ENCODE data around the gene GAPDH.
"Not testable (repeated sequence)": the region's sequence is repeated elsewhere in the genome, so short reads cannot be mapped to it uniquely, and the experiment has no call there.

Gene GAPDH

DNA sequence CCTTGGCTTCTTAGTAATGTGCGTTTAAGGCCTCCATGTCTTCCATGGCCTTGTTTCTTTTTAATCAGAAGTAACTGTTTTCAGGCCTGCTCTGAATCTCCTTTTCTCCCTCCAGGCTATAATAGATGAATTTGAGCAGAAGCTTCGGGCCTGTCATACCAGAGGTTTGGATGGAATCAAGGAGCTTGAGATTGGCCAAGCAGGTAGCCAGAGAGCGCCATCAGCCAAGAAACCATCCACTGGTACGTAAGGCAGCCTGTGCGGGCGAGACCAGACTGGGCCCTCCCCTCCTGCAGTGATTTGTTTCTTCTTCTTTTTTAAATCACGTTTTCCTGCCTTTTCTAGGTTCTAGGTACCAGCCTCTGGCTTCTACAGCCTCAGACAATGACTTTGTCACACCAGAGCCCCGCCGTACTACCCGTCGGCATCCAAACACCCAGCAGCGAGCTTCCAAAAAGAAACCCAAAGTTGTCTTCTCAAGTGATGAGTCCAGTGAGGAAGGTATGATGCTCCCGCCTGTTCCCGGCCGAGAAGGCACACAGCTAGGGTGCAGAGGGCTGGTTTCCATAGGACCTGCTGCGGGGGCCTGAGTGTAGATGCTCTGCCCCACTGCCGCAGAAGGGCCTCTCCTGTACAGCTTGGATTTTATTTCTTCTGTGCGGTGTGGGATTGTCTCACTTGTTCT is 3.6 kb upstream of the GAPDH start:
- DNase-seq, result no peak

DNA sequence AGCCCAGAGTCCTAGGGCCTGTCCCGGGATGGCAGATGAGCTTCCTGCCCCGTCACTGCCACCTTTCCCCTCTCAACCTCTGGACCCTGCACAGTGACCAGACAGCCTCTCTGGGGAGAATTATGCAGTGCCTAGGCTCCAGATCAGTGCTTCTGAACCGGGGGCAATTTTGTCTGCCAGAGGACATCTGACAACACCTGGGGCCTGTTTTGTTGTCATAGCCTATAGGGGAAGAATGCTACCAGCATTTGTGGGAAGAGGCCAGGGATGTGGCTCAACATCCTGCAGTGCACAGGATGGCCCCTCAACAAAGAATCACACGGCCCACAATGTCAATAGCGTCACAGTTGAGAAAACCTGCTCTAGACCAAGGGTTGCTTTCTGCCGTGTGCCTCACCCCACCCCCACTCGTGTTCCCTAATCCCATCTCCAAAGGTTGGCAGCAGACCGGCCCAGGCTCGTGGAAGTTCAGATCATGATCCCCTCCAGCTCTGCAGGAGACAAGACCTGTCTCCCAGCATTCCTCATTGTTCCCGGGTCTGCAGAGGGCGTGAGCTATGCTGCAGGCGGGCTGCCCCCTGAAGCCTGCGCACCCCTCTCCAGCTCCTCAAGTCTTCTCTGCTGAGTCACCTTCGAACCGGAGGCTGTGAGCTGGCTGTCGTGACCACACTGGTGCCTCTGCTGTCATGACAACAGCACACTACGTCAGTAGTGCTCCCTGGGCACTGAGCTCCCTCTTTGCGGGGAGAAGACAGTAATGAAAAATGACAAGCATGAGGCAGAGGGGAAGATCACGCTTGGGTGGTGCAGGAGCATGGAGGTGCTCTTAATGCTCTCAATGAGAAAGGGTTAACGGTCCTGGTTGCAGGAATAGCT is 2.0 kb upstream of the GAPDH start:
- DNase-seq, result no peak

DNA sequence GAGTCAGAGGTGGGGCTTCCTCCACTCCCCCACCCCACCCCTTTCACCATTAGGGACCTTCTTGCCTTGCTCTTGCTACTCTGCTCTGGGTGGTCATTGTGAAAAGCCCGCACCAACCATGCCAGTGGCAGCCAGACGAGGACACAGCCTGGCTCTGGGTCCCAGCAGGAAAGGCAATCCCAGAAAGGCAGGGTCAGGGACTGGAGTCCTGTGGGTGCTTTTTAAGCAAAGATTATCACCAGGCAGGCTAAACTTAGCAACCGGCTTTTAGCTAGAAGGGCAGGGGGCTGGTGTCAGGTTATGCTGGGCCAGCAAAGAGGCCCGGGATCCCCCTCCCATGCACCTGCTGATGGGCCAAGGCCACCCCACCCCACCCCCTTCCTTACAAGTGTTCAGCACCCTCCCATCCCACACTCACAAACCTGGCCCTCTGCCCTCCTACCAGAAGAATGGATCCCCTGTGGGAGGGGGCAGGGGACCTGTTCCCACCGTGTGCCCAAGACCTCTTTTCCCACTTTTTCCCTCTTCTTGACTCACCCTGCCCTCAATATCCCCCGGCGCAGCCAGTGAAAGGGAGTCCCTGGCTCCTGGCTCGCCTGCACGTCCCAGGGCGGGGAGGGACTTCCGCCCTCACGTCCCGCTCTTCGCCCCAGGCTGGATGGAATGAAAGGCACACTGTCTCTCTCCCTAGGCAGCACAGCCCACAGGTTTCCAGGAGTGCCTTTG is 1.2 kb upstream of the GAPDH start:
- no peak for DNase-seq

DNA sequence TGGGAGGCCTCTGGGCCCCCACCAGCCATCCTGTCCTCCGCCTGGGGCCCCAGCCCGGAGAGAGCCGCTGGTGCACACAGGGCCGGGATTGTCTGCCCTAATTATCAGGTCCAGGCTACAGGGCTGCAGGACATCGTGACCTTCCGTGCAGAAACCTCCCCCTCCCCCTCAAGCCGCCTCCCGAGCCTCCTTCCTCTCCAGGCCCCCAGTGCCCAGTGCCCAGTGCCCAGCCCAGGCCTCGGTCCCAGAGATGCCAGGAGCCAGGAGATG is 729 bp upstream of the GAPDH start:
- no peak for DNase-seq

DNA sequence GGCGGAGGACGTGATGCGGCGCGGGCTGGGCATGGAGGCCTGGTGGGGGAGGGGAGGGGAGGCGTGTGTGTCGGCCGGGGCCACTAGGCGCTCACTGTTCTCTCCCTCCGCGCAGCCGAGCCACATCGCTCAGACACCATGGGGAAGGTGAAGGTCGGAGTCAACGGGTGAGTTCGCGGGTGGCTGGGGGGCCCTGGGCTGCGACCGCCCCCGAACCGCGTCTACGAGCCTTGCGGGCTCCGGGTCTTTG is 303 bp downstream of the GAPDH start:
- no peak for DNase-seq

DNA sequence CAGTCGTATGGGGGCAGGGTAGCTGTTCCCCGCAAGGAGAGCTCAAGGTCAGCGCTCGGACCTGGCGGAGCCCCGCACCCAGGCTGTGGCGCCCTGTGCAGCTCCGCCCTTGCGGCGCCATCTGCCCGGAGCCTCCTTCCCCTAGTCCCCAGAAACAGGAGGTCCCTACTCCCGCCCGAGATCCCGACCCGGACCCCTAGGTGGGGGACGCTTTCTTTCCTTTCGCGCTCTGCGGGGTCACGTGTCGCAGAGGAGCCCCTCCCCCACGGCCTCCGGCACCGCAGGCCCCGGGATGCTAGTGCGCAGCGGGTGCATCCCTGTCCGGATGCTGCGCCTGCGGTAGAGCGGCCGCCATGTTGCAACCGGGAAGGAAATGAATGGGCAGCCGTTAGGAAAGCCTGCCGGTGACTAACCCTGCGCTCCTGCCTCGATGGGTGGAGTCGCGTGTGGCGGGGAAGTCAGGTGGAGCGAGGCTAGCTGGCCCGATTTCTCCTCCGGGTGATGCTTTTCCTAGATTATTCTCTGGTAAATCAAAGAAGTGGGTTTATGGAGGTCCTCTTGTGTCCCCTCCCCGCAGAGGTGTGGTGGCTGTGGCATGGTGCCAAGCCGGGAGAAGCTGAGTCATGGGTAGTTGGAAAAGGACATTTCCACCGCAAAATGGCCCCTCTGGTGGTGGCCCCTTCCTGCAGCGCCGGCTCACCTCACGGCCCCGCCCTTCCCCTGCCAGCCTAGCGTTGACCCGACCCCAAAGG is 804 bp downstream of the GAPDH start:
- no peak for DNase-seq

DNA sequence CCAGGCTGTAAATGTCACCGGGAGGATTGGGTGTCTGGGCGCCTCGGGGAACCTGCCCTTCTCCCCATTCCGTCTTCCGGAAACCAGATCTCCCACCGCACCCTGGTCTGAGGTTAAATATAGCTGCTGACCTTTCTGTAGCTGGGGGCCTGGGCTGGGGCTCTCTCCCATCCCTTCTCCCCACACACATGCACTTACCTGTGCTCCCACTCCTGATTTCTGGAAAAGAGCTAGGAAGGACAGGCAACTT is 1.3 kb downstream of the GAPDH start:
- no peak for DNase-seq

DNA sequence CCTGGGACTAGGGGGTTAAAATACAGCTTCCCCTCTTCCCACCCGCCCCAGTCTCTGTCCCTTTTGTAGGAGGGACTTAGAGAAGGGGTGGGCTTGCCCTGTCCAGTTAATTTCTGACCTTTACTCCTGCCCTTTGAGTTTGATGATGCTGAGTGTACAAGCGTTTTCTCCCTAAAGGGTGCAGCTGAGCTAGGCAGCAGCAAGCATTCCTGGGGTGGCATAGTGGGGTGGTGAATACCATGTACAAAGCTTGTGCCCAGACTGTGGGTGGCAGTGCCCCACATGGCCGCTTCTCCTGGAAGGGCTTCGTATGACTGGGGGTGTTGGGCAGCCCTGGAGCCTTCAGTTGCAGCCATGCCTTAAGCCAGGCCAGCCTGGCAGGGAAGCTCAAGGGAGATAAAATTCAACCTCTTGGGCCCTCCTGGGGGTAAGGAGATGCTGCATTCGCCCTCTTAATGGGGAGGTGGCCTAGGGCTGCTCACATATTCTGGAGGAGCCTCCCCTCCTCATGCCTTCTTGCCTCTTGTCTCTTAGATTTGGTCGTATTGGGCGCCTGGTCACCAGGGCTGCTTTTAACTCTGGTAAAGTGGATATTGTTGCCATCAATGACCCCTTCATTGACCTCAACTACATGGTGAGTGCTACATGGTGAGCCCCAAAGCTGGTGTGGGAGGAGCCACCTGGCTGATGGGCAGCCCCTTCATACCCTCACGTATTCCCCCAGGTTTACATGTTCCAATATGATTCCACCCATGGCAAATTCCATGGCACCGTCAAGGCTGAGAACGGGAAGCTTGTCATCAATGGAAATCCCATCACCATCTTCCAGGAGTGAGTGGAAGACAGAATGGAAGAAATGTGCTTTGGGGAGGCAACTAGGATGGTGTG is 1.9 kb downstream of the GAPDH start:
- DNase-seq, result no peak

DNA sequence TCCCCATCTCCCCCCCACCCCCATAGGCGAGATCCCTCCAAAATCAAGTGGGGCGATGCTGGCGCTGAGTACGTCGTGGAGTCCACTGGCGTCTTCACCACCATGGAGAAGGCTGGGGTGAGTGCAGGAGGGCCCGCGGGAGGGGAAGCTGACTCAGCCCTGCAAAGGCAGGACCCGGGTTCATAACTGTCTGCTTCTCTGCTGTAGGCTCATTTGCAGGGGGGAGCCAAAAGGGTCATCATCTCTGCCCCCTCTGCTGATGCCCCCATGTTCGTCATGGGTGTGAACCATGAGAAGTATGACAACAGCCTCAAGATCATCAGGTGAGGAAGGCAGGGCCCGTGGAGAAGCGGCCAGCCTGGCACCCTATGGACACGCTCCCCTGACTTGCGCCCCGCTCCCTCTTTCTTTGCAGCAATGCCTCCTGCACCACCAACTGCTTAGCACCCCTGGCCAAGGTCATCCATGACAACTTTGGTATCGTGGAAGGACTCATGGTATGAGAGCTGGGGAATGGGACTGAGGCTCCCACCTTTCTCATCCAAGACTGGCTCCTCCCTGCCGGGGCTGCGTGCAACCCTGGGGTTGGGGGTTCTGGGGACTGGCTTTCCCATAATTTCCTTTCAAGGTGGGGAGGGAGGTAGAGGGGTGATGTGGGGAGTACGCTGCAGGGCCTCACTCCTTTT is 2.7 kb downstream of the GAPDH start:
- no peak for DNase-seq

DNA sequence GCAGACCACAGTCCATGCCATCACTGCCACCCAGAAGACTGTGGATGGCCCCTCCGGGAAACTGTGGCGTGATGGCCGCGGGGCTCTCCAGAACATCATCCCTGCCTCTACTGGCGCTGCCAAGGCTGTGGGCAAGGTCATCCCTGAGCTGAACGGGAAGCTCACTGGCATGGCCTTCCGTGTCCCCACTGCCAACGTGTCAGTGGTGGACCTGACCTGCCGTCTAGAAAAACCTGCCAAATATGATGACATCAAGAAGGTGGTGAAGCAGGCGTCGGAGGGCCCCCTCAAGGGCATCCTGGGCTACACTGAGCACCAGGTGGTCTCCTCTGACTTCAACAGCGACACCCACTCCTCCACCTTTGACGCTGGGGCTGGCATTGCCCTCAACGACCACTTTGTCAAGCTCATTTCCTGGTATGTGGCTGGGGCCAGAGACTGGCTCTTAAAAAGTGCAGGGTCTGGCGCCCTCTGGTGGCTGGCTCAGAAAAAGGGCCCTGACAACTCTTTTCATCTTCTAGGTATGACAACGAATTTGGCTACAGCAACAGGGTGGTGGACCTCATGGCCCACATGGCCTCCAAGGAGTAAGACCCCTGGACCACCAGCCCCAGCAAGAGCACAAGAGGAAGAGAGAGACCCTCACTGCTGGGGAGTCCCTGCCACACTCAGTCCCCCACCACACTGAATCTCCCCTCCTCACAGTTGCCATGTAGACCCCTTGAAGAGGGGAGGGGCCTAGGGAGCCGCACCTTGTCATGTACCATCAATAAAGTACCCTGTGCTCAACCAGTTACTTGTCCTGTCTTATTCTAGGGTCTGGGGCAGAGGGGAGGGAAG is 3.5 kb downstream of the GAPDH start:
- not testable (repeated sequence) for DNase-seq

DNA sequence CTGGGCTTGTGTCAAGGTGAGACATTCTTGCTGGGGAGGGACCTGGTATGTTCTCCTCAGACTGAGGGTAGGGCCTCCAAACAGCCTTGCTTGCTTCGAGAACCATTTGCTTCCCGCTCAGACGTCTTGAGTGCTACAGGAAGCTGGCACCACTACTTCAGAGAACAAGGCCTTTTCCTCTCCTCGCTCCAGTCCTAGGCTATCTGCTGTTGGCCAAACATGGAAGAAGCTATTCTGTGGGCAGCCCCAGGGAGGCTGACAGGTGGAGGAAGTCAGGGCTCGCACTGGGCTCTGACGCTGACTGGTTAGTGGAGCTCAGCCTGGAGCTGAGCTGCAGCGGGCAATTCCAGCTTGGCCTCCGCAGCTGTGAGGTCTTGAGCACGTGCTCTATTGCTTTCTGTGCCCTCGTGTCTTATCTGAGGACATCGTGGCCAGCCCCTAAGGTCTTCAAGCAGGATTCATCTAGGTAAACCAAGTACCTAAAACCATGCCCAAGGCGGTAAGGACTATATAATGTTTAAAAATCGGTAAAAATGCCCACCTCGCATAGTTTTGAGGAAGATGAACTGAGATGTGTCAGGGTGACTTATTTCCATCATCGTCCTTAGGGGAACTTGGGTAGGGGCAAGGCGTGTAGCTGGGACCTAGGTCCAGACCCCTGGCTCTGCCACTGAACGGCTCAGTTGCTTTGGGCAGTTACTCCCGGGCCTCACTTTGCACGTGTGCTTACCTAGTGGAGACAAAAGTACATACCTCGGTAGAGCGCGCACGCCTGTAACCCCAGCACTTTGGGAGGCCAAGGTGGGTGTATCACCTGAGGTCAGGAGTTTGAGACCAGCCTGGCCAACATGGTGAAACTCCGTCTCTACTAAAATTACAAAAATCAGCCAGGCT is 4.3 kb downstream of the GAPDH start:
- DNase-seq, result no peak

DNA sequence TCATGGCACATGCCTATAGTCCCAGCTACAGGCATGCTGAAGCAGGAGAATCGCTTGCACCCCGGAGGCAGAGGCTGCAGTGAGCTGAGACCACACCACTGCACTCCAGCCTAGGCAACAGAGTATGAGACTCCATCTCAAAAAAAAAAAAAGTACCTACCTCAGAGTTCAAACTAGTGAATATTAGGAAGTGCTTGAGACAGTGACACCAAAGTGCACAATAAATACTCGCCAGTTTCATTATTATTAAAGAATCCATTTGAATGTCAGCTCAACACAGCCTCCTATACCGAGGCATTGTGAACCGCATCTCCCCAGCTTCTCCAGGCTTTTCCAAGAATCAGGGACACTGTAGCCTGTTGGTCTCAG is 5.0 kb downstream of the GAPDH start:
- DNase-seq, result no peak

DNA sequence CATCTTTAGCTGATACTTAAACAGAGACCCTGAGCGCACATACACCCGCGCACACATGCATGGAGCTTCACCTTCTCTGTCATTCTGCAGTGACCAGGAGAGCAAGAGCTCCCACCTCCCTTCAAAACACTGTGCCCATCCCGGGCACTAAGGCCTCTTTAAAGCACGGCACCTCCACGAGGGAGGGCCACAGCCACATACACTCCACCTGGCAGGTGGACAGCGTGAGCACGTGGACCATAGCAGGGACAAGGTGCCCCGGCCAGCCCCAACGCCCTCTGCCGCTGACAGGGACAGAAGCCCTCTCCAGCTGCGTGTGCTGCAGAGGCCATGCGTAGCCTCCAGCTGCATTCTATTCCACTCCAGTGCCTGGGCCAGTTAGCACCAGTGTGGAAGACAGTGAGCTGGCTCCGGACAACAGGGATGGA is 5.4 kb downstream of the GAPDH start:
- DNase-seq, result no peak

DNA sequence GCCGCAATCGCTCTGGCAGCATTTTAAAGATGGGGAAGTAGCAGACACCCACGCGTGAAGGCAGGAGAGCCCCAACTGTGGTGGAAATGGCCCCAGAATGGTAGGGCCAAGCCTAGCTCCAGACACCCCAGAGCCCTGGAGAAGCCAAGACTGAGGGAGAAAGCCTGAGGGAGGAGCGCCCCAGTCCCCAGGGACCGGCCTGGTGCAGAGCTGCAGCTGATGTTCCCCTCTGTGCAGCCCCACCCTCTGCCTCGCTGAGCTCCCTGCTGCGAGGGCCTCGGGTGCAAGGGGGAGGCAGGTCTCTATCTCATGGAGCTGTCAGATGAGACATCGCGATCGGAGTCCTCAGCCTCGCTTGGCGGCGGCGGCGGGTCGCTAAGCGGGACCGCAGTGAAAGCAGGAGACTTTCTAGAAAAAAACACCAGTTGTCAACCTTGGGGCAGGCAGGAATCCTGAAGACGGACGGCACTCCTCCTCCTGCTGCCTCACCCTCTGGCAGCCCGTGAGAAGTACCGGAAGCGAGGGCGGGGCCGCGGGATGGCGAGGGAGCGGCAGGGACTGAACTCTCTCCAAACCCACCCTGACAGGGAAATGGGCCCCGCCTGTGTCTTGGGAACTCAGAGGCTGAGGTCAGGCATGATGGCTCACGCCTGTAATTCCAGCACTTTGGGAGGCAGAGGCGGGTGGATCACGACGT is 6.0 kb downstream of the GAPDH start:
- no peak for DNase-seq

DNA sequence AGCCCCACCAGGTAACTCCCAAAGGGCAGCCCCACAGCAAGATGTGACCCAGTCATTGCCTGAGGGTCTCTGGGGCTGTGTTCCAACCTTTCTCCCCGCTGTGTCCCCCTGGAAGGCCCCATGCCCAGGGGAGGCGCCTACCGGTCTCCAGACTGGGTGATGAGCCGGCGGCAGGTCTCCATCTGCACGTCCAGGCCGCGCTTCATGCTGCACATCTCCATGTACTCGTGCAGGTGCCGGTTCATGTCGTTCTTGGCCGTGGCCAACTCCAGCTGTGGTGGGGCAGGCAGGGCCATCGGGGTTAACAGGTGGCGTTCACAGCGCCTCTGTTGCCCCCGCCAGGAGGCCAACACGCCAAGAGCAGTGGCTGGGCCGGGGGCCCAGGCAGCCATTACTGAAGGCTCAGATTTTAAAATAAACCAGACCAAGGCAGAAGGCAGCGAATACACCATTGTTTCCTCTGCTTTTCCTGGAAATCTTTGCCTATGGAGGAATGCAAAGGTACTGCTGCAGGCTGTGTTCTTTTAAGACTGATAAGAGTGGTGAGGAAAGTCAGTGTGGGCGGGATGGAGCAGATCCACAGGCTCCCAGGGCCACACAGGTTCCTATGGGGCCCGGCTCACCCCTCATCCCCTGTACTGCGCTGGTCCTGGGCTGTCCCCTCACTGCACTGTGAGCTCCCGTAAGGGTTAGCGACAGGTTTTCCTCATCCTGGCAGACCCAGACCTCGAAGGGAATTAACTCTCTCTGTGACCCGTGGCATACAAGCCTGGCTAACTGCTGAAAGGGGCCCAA is 7.3 kb downstream of the GAPDH start:
- DNase-seq, result no peak

DNA sequence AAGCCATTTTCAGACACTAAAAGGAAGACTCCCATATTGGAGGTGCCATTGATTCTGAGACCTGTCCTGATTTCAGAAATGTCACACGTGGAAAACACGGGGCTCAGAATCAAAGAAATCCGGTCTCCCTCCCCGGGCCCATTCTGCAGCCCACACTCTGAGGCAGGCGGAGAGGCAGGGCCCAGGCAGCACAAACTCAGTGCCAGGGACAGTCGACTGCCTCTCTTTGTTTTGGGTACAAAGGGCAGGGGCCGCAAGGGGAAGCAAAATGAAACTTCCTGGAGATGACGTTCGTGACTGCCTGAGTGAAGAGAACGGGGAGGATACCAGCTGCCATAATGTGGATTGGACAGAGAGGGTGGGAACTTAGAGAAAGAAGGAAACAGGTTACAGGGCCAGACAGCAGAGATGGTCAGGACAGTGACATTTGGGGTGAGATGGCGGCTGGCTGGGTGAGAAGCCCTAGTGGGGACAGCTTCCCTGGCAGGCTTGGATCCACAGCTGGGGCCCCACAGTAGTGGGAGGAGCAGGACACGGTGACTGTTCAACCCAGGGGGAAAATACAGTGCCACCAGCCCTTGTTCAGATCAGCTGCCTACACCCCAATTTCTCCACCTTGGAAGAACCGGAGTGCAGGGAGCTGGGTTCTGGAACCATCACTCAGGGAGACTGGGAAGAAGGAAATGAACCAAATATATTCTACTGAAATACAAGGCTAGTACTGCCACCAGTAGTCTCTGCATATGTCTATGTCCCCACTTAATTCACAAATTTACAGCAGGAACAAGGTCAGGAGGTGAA is 8.1 kb downstream of the GAPDH start:
- no peak for DNase-seq

DNA sequence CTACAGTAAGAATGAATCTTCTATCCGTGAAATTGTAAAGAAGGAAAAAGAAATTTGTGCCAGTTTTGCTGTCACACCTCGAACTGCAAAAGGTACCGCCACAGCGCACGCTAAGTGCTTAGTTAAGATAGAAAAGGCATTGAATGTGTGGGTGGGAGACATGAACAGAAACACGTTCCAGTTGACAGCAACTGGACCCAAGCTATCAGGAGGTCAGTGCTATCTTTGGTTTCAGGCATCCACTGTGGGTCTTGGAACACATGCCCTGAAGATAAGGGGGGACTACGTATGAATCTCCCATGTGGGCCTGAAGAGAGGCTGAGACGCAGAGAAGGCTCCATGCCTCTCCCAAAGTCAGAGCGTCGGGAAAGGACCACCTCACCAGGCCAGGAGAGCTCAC is 11.7 kb downstream of the GAPDH start:
- DNase-seq, result no peak

DNA sequence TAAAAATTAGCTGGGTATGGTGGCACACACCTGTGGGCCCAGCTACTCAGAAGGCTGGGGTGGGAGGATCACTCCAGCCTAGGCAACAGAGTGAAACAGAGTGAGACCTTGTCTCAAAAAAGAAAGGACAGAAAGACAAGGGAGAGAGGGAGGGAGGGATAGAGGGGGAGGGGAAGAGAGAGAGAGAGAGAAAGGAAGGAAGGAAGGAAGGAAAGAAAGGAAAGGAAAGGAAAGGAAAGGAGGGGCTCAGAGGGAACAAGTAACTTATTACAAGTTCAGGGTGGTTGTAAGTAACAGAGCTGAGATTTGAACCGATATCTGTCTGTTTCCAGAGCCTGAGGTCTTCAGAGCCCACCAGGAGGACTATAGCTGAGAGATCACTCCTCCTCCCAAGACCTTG is 13.2 kb downstream of the GAPDH start:
- no peak for DNase-seq
